NCI-H1436 (cell line): ENCODE measurements around the gene THEM4.
A peak's percentile ranks its signal among the peaks of the same experiment; 100 is the strongest.
"Not testable (repeated sequence)": the region's sequence is repeated elsewhere in the genome, so short reads cannot be mapped to it uniquely, and the experiment has no call there.

Source experiments
- DNase-seq: peaks from one replicate; lab custom pipeline; 2025; lab: John Stamatoyannopoulos, UW

THEM4 gene

DNA sequence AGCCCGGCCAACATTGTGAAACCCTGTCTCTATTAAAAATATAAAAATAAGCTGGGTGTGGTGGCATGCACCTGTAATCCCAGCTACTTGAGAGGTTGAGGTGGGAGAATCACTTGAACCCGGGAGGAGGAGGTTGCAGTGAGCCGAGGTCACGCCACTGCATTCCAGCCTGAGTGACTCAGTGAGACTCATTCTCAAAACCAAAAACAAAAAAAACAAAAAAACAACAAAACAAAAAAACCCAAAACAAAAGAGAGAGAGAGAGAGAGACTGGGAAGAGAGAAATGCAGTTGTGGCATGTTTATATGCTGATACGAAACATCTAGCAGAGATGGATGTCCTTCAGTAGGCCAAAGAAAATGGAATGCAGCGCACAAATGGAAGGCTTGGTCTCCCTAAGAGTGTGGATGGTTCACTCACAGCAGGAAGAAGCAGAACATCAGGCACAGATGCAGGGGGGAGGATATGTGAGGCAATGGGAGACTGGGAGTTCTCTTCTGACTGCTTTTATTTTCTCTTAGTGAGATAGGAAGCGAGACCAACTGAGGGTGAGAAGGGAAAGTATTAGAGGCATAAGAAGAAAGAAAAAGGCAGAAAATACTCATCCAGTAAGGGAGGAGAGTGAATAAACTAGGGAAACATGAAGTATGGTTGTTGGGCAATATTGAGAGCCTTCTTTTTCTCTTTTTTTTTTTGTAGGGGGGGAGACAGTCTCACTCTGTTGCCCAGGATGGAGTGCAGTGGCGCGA lies 16.0 kb downstream of the THEM4 start:
- no peak for DNase-seq

- DNase-seq: no peak
Observed at GRCh38 chr1:151892190-151892589, 17.1 kb downstream of the THEM4 start.

GRCh38 chr1:151891512-151891911 lies 17.8 kb downstream of the THEM4 start:
- no peak for DNase-seq

DNA sequence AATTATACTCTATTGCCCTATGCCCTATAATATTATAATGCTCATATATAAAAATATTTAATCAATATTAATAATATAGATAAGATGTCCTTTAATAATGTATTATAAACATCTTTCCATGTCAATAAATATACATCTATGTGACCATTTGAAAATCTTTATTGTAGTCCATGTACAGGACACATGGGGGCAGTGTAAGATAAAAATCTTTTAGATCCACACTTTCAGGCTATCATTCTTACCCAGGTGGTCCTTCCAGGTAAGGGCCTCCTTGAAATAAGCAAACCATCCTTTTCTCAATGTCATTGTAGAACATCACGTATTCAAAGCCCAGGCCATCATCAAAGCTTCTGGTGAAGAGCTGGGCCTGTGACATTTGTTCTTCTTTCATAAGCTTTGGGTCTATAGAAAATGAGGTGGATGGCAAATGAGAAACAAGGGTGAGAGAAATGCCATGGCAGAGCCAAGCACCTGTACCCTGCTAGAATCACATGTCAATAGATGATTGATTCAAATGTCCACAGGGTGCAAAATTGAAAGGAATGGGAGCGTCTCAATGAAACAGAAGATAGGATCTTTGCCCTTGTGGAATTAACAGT lies 20.2 kb downstream of the THEM4 start:
- DNase-seq: peak; percentile 18

DNA sequence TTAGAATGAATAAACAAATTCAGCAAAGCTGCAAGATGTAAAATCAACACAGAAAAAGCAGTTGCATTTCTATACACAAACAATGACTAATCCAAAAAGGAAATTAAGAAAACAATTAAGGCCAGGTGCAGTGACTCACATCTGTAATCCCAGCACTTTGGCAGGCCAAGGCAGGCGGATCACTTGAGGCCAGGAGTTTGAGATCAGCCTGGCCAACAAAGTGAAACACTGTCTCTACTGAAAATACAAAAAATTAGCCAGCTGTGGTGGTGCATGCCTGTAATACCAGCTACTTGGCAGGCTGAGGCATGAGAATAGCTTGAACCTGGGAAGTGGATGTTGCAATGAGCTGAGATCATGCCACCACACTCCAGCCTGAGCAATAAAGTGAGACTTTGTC lies 22.3 kb downstream of the THEM4 start:
- DNase-seq: no peak

DNA sequence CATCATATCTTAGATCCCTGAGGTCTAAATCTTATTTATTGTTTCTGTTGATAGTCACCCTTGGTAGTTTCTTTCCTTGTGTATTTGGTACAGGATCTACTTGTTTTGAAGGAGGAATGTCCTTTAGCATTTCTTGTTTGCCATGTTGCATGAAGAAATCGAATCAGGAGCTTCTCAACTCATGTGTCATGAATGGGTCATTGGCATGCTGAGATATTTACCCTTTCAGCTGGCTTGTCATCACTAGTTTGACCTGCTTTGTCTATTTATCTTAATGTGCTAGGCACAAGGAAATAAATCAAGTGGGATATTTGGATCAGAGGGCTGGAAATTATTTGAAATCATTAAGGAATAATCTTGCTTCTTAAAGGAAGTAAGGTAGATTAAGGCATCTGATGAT lies 23.8 kb downstream of the THEM4 start:
- no peak for DNase-seq

DNA sequence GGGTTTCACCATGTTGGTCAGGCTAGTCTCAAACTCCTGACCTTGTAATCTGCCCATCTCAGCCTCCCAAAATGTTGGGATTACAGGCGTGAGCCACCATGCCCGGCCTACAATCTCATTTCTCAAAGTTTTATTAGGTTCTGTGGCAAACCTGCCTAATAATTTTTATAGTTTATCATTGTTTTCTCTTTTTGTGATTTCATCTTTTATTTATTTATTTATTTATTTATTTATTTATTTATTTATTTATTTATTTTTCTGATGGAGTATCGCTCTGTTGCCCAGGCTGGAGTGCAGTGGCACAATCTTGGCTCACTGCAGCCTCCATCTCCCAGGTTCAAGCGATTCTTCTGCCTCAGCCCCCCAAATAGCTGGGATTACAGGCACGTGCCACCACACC lies 24.4 kb downstream of the THEM4 start:
- DNase-seq: not testable (repeated sequence)

DNA sequence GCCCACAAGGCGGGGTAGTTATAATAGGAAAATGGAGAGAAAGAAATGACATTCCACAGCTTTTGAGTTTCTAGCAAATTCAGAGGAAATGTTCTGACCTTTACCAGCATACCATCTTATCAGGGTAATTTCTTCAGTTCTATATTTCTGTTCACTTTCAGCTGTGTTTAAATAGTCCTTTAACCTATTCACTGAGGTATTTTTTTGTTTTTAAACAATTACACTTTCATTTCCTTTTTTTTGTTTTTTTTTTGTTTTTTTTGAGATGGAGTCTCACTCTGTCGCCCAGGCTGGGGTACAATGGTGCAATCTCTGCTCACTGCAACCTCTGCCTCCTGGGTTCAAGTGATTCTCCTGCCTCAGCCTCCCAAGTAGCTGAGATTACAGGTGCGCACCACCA lies 24.9 kb downstream of the THEM4 start:
- DNase-seq: not testable (repeated sequence)

- not testable (repeated sequence) for DNase-seq
Observed at GRCh38 chr1:151883898-151884297, 25.4 kb downstream of the THEM4 start.

DNA sequence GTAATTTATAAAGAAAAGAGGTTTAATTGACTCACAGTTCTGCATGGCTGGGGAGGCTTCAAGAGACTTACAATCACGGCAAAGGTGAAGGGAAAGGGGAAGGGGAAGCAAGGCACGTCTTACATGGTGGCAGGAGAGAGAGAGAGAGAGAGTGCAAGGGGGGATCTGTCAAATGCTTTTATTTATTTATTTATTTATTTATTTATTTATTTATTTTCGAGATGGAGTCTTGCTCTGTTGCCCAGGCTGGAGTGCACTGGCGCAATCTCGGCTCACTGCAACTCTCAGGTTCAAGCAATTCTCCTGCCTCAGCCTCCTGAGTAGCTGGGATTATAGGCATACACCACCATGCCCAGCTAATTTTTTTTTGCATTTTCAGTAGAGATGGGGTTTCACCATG lies 26.4 kb downstream of the THEM4 start:
- DNase-seq: not testable (repeated sequence)

- DNase-seq: no peak
Observed at GRCh38 chr1:151882466-151882865, 26.8 kb downstream of the THEM4 start.

DNA sequence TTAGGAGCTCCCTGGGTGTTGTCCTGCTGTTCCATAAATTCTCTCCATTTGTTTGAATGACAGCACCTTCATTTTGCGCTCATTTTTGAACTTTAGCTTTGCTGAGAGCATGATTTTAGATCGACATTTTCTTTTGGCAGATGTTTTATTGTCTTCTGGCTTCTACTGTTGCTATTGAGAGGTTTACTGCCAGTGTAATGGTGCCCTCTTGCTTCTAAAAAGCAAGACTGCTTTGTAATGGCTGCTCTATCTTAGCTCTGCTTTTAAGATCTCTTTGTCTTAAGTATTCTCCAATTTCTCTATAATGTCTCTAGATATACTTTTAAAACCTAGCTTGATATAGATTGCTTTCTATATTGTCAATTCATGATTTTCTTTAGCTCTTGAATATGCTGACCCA lies 27.8 kb downstream of the THEM4 start:
- peak; percentile 2 for DNase-seq

- DNase-seq: no peak
Observed at GRCh38 chr1:151875419-151876097, 33.8 kb downstream of the THEM4 start.

DNA sequence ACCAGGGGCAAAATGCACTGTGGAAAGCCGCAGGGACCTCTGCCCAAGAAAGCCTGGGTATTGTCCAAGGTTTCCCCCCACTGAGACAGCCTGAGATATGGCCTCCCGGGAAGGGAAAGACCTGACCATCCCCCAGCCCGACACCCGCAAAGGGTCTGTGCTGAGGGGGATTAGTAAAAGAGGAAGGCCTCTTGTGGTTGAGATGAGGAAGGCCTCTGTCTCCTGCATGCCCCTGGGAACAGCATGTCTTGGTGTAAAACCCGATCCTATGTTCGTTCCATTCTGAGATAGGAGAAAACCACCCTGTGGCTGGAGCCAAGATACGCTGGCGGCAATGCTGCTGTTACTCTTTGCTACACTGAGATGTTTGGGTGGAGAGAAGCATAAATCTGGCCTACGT lies 36.5 kb downstream of the THEM4 start:
- not testable (repeated sequence) for DNase-seq

GRCh38 chr1:151871284-151872030 lies 37.9 kb downstream of the THEM4 start:
- no peak for DNase-seq

- DNase-seq: no peak
Observed at GRCh38 chr1:151868486-151868885, 40.8 kb downstream of the THEM4 start.

- DNase-seq: no peak
Observed at GRCh38 chr1:151867765-151868411, 41.4 kb downstream of the THEM4 start.

DNA sequence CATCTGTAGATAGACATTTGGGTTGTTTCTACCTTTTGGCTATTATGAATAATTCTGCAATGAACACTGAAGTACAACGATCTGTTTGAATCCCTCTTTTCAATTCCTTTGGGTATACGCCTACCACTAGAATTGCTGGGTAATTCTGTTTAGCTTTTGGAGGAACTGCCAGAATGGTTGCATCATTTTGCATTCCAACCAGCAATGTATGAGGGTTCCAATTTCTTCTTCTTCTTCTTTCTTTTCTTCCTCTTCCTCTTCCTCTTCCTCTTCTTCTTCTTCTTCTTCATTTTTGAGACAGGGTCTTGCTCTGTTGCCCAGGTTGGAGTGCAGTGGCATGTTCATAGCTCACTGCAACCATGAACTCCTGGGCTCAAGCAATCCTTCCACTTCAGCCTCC lies 42.0 kb downstream of the THEM4 start:
- no peak for DNase-seq

GRCh38 chr1:151864411-151864810 lies 44.9 kb downstream of the THEM4 start:
- no peak for DNase-seq

DNA sequence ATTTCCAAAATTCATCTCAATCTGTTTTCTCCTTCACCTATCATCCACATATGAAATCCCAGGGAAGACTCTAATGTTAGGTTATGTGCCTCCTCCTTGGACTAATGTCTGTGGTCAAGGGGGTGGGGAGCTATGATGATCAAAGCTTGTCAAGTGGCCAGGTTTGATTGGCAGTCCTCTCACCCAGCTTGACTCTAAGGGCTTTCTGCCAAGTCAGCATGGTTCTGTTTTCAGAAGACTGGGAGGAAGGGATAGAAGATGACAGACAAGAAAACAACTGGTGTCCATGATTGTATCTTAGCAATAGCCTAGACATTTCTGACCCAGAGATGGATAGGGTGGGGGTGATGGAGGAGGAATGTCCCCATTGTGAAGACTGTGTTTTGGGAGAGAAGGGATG lies 46.7 kb downstream of the THEM4 start:
- DNase-seq: no peak

- DNase-seq: no peak
Observed at GRCh38 chr1:151860504-151861187, 48.7 kb downstream of the THEM4 start.
